ENCODE measurements around the gene ZBTB2. TPM values are rescaled to one million over a fixed set of nuclear protein-coding genes. Genes with fewer than 3 reads are reported as not detected.

The ZBTB2 gene
- total and polyA plus RNA-seq, 8 donors: 3.1 to 6.6 (median 4.3) TPM

- no peak for FAIRE-seq
These were observed 12.6 kb upstream of the ZBTB2 start for GRCh38 chr6:151403919-151404308.

GRCh38 chr6:151402228-151402627 lies 10.9 kb upstream of the ZBTB2 start:
- no peak for FAIRE-seq

More at GRCh38 chr6:151403919-151404308, 12.6 kb upstream of the ZBTB2 start:
- DNase-seq (no peak), ATAC-seq (no peak)
- intact Hi-C loops (cut with DNase I): no loop called here
- no peak overlapping the region for H3K4me3 ChIP-seq
- no peaks in the 10 kb centered on the region for H3K9me3 ChIP-seq
- peaks cover 12 to 18% (median 16%) of the 10 kb centered on the region in 3 donors for H3K4me1 ChIP-seq
- no peaks in the 10 kb centered on the region for H3K36me3 ChIP-seq
- WGBS, 2 donors: 79 to 93% methylated on average over 3 to 4 of the region's 4 CpGs
- no peak for TF ChIP-seq CTCF (IDR thresholded peaks at IDR 0.05)
- no peak overlapping the region for H3K27ac ChIP-seq
- no peaks in the 10 kb centered on the region for H3K27me3 ChIP-seq

GRCh38 chr6:151400473-151400872 lies 9.1 kb upstream of the ZBTB2 start:
- no peak overlapping the region for H3K4me3 ChIP-seq
- WGBS, 2 donors: 78 to 87% methylated on average over 6 of the region's 6 CpGs
- no peak for FAIRE-seq
- no peak overlapping the region for H3K27ac ChIP-seq
- no peak for TF ChIP-seq CTCF (IDR thresholded peaks at IDR 0.05)
- intact Hi-C loops (cut with DNase I): no loop called here
- no peak for ATAC-seq
- peaks cover 17 to 29% (median 27%) of the 10 kb centered on the region in 3 donors for H3K4me1 ChIP-seq
- H3K36me3 ChIP-seq: no peaks in the 10 kb centered on the region
- no peaks in the 10 kb centered on the region for H3K9me3 ChIP-seq
- H3K27me3 ChIP-seq: no peaks in the 10 kb centered on the region
- no peak for DNase-seq

More at GRCh38 chr6:151402228-151402627, 10.9 kb upstream of the ZBTB2 start:
- Histone ChIP-seq H3K4me1 (peaks cover 12 to 18% (median 16%) of the 10 kb centered on the region in 3 donors), H3K4me3 (no peak overlapping the region), H3K27me3 (no peaks in the 10 kb centered on the region), H3K9me3 (no peaks in the 10 kb centered on the region), H3K36me3 (no peaks in the 10 kb centered on the region), H3K27ac (no peak overlapping the region)
- ATAC-seq: peak; percentile 29 to 63 (median 46)
- 53 to 56% methylated on average over 1 of the region's 1 CpG for WGBS, 2 donors
- DNase-seq: no peak
- TF ChIP-seq CTCF (IDR thresholded peaks at IDR 0.05): no peak
- intact Hi-C loops (cut with DNase I): no loop called here

- no peak for FAIRE-seq
- ATAC-seq: no peak
- no peak for TF ChIP-seq CTCF (IDR thresholded peaks at IDR 0.05)
- H3K9me3 ChIP-seq: no peaks in the 10 kb centered on the region
- DNase-seq: no peak
- H3K27ac ChIP-seq: no peak overlapping the region
- peaks cover 17 to 33% (median 27%) of the 10 kb centered on the region in 3 donors for H3K4me1 ChIP-seq
- H3K36me3 ChIP-seq: no peaks in the 10 kb centered on the region
- no peaks in the 10 kb centered on the region for H3K27me3 ChIP-seq
- no peak overlapping the region for H3K4me3 ChIP-seq
- whole genome bisulfite sequencing, 2 donors: 57 to 65% methylated on average over 3 of the region's 3 CpGs
- intact Hi-C loops (cut with DNase I): no loop called here
These were observed 8.3 kb upstream of the ZBTB2 start for GRCh38 chr6:151399679-151400078.

GRCh38 chr6:151393410-151393809 lies 2.1 kb upstream of the ZBTB2 start:
- H3K4me1 ChIP-seq: peaks cover 21 to 36% (median 34%) of the 10 kb centered on the region in 3 donors
- no peak overlapping the region for H3K27ac ChIP-seq
- no peak for DNase-seq
- no peak overlapping the region for H3K4me3 ChIP-seq
- no peaks in the 10 kb centered on the region for H3K9me3 ChIP-seq
- no peak for FAIRE-seq
- TF ChIP-seq CTCF (IDR thresholded peaks at IDR 0.05): no peak
- H3K36me3 ChIP-seq: no peaks in the 10 kb centered on the region
- intact Hi-C loops (cut with DNase I): no loop called here
- ATAC-seq: no peak
- H3K27me3 ChIP-seq: no peaks in the 10 kb centered on the region
- 64 to 74% methylated on average over 4 of the region's 4 CpGs for whole genome bisulfite sequencing, 2 donors

Measured in pancreas (tissue), 10 donors.